Activated T-helper 9 cell treated with anti-CD3 and anti-CD28 coated beads, Interleukin-2, amount 50 U/mL, for 16 hours (primary cell): ENCODE data around the gene ZNF138.
"Not testable (repeated sequence)": the region's sequence is repeated elsewhere in the genome, so short reads cannot be mapped to it uniquely, and the experiment has no call there.

ENCODE experiments used
- DNase-seq: peaks from one replicate; pipeline ENCODE4 v3.0.0-alpha.2; 2020; ENCODE audit warnings: low read depth

ZNF138 gene

GRCh38 chr7:64838691-64839090 lies 44.5 kb downstream of the ZNF138 start:
- no peak for DNase-seq

- DNase-seq: peak; percentile 3
These were observed 45.7 kb downstream of the ZNF138 start for GRCh38 chr7:64839910-64840309.

GRCh38 chr7:64849250-64849923 lies 55.2 kb downstream of the ZNF138 start:
- DNase-seq: no peak

- no peak for DNase-seq
These were observed 55.8 kb downstream of the ZNF138 start for GRCh38 chr7:64849924-64850499.

- DNase-seq: no peak
These were observed 59.5 kb downstream of the ZNF138 start for GRCh38 chr7:64853679-64854078.

GRCh38 chr7:64854969-64855368 lies 60.7 kb downstream of the ZNF138 start:
- DNase-seq: no peak

- DNase-seq: no peak
These were observed 68.8 kb downstream of the ZNF138 start for GRCh38 chr7:64863021-64863420.

- not testable (repeated sequence) for DNase-seq
These were observed 69.3 kb downstream of the ZNF138 start for GRCh38 chr7:64863530-64863929.

- no peak for DNase-seq
These were observed 69.7 kb downstream of the ZNF138 start for GRCh38 chr7:64863969-64864368.

GRCh38 chr7:64867863-64868440 lies 73.7 kb downstream of the ZNF138 start:
- no peak for DNase-seq

- no peak for DNase-seq
These were observed 74.3 kb downstream of the ZNF138 start for GRCh38 chr7:64868499-64868898.

GRCh38 chr7:64869121-64869725 lies 75.0 kb downstream of the ZNF138 start:
- no peak for DNase-seq

GRCh38 chr7:64869912-64870562 lies 75.8 kb downstream of the ZNF138 start:
- no peak for DNase-seq

- no peak for DNase-seq
These were observed 76.4 kb downstream of the ZNF138 start for GRCh38 chr7:64870656-64871055.

- no peak for DNase-seq
These were observed 77.5 kb downstream of the ZNF138 start for GRCh38 chr7:64871761-64872160.

GRCh38 chr7:64872351-64873154 lies 78.3 kb downstream of the ZNF138 start:
- DNase-seq: no peak

GRCh38 chr7:64873155-64873500 lies 78.9 kb downstream of the ZNF138 start:
- no peak for DNase-seq

GRCh38 chr7:64873517-64873916 lies 79.3 kb downstream of the ZNF138 start:
- no peak for DNase-seq

GRCh38 chr7:64874114-64874513 lies 79.9 kb downstream of the ZNF138 start:
- DNase-seq: no peak

GRCh38 chr7:64874562-64875250 lies 80.5 kb downstream of the ZNF138 start:
- DNase-seq: no peak

GRCh38 chr7:64875258-64875657 lies 81.0 kb downstream of the ZNF138 start:
- no peak for DNase-seq
